Trophoblast cell (in vitro differentiated cells and primary cell): ENCODE measurements around the gene TSPAN1.
"Not testable (repeated sequence)": the region's sequence is repeated elsewhere in the genome, so short reads cannot be mapped to it uniquely, and the experiment has no call there.

Experiments
- DNase-seq, 2 donors: peaks; one replicate each; pipeline ENCODE4 v3.0.0-alpha.2; 2016
- H2AFZ ChIP-seq: 2 replicates; pipeline ENCODE4 v1.6.1; 2013; ENCODE audit warnings: low read length, moderate library complexity, mild to moderate bottlenecking; ENCODE audit not compliant: insufficient read depth, poor library complexity
- H2AK5ac ChIP-seq: 2 replicates; pipeline ENCODE4 v1.6.1; 2013; ENCODE audit warnings: mild to moderate bottlenecking, low read length
- H2BK120ac ChIP-seq: 2 replicates; pipeline ENCODE4 v1.6.1; 2013; ENCODE audit warnings: low read length, mild to moderate bottlenecking, moderate library complexity; ENCODE audit not compliant: insufficient read depth, poor library complexity
- H2BK12ac ChIP-seq: 2 replicates; pipeline ENCODE4 v1.6.1; 2013; ENCODE audit warnings: mild to moderate bottlenecking, low read length, moderate library complexity
- H2BK5ac ChIP-seq: 2 replicates; pipeline ENCODE4 v1.6.1; 2013; ENCODE audit warnings: low read length, low read depth, moderate library complexity, mild to moderate bottlenecking; ENCODE audit not compliant: poor library complexity
- H3K14ac ChIP-seq: 2 replicates; pipeline ENCODE4 v1.6.1; 2013; ENCODE audit warnings: mild to moderate bottlenecking, low read length
- H3K18ac ChIP-seq: 2 replicates; pipeline ENCODE4 v1.6.1; 2013; ENCODE audit warnings: mild to moderate bottlenecking, low read length
- H3K23ac ChIP-seq: 2 replicates; pipeline ENCODE4 v1.6.1; 2013; ENCODE audit warnings: low read length
- H3K27ac ChIP-seq: 2 replicates; pipeline ENCODE4 v1.5.1; 2013; ENCODE audit warnings: low read depth, mild to moderate bottlenecking, inconsistent platforms, low read length, moderate library complexity
- H3K27me3 ChIP-seq: 2 replicates; pipeline ENCODE4 v1.6.1; 2013; ENCODE audit warnings: inconsistent platforms, mild to moderate bottlenecking, low read length, moderate library complexity; ENCODE audit not compliant: insufficient read depth
- H3K36me3 ChIP-seq, 2 experiments: 1 replicate in 1 of 2; 2 replicates in 1 of 2; pipeline ENCODE4 v1.6.1; 2013; ENCODE audit warnings: low read length in 2 of 2, mild to moderate bottlenecking in 2 of 2, moderate library complexity in 1 of 2; ENCODE audit not compliant: insufficient read depth in 2 of 2, control insufficient read depth in 1 of 2
- H3K4ac ChIP-seq: 2 replicates; pipeline ENCODE4 v1.6.1; 2013; ENCODE audit warnings: low read depth, mild to moderate bottlenecking, low read length, moderate library complexity
- H3K4me1 ChIP-seq, 2 experiments: 1 replicate in 1 of 2; 2 replicates in 1 of 2; pipeline ENCODE4 v1.6.1; 2013; ENCODE audit warnings: low read length in 2 of 2, mild to moderate bottlenecking in 2 of 2, moderate library complexity in 1 of 2; ENCODE audit not compliant: insufficient read depth in 2 of 2, control insufficient read depth in 1 of 2
- H3K4me2 ChIP-seq: 2 replicates; pipeline ENCODE4 v1.6.1; 2013; ENCODE audit warnings: inconsistent platforms, mild to moderate bottlenecking, low read length, moderate library complexity
- H3K4me3 ChIP-seq: 2 replicates; pipeline ENCODE4 v1.5.1; 2013; ENCODE audit warnings: mild to moderate bottlenecking, low read depth, low read length, inconsistent platforms
- H3K79me1 ChIP-seq: one replicate; pipeline ENCODE4 v1.6.1; 2013; ENCODE audit warnings: low read length
- H3K79me2 ChIP-seq: 2 replicates; pipeline ENCODE4 v1.6.1; 2013; ENCODE audit warnings: low read length, mild to moderate bottlenecking; ENCODE audit not compliant: control insufficient read depth, insufficient read depth, poor library complexity
- H3K9ac ChIP-seq: 2 replicates; pipeline ENCODE4 v1.6.1; 2013; ENCODE audit warnings: mild to moderate bottlenecking, low read length
- H3K9me3 ChIP-seq: 2 replicates; pipeline ENCODE4 v1.6.1; 2013; ENCODE audit warnings: low read depth, mild to moderate bottlenecking, control low read depth, inconsistent platforms, low read length; ENCODE audit not compliant: insufficient read depth
- H4K12ac ChIP-seq: 2 replicates; pipeline ENCODE4 v1.6.1; 2013; ENCODE audit warnings: low read depth, mild to moderate bottlenecking, low read length, moderate library complexity
- H4K8ac ChIP-seq: 2 replicates; pipeline ENCODE4 v1.6.1; 2013; ENCODE audit warnings: low read depth, mild to moderate bottlenecking, low read length, moderate library complexity
- H4K91ac ChIP-seq: one replicate; pipeline ENCODE4 v1.6.1; 2013; ENCODE audit warnings: low read depth, mild to moderate bottlenecking, low read length, moderate library complexity
- WGBS: extraction: QIAGEN DNeasy Blood & Tissue Kit; methylation state at CpG from one replicate; pipeline ENCODE4 v1.1.7; 2013; ENCODE audit warnings: missing lambda C conversion rate; ENCODE audit not compliant: insufficient read length, insufficient coverage; ENCODE audit errors: extremely low coverage; 5-methylcytosine and 5-hydroxymethylcytosine counted together

Gene TSPAN1

DNA sequence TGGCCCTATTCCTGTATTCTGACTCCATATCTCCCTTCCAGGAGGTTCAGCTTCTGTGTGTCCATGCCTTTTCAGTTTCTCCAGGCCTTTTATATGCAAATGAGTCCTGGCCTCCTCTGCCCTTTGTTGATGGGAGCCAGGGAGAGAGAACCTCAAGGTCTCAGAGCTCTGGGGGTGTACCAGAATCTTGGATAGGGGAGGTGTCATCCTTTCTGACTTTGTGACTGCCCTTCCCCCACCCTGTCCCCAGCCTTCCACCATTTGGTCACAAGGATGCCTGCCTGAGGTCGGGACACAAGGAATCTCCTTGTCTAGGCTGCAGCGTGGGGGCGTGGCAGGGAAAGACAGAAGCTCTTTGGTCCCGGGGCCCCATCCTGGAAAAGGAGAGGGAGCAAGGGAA lies 46.9 kb downstream of the TSPAN1 start:
- H4K8ac ChIP-seq: no peak overlapping the region
- H3K27me3 ChIP-seq: no peaks in the 10 kb centered on the region
- no peaks in the 10 kb centered on the region for H3K4me1 ChIP-seq
- H2BK120ac ChIP-seq: no peak overlapping the region
- WGBS: no CpG with 5 or more reads among the region's 4 CpGs
- no peak overlapping the region for H2AK5ac ChIP-seq
- H3K27ac ChIP-seq: no peak overlapping the region
- H3K18ac ChIP-seq: no peak overlapping the region
- no peak overlapping the region for H4K12ac ChIP-seq
- no peaks in the 10 kb centered on the region for H3K36me3 ChIP-seq
- no peak overlapping the region for H2BK5ac ChIP-seq
- H3K4me2 ChIP-seq: no peak overlapping the region
- H3K14ac ChIP-seq: no peak overlapping the region
- H2BK12ac ChIP-seq: no peak overlapping the region
- no peaks in the 10 kb centered on the region for H3K79me2 ChIP-seq
- no peak overlapping the region for H2AFZ ChIP-seq
- no peak overlapping the region for H3K9ac ChIP-seq
- H3K23ac ChIP-seq: no peak overlapping the region
- no peak for DNase-seq
- H3K4ac ChIP-seq: no peak overlapping the region
- H3K79me1 ChIP-seq: no peaks in the 10 kb centered on the region
- H3K9me3 ChIP-seq: no peaks in the 10 kb centered on the region
- H4K91ac ChIP-seq: no peak overlapping the region
- H3K4me3 ChIP-seq: no peak overlapping the region

DNA sequence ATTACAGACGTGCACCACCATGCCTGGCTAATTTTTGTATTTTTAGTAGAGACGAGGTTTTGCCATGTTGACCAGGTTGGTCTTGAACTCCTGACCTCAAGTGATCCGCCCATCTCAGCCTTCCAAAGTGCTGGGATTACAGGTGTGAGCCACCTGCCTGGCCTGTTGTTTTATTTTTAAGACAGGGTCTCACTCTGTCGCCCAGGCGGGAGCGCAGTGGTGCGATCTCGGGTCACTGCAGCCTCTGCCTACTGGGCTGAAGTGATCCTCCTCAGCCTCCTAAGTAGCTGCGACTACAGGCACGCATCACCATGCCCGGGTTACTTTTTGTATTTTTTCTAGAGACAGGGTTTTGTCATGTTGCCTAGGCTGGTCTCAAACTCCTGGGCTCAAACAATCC lies 48.2 kb downstream of the TSPAN1 start:
- H3K9me3 ChIP-seq, H2BK12ac ChIP-seq, H3K4me1 ChIP-seq, H2AFZ ChIP-seq, H3K4ac ChIP-seq, H3K79me1 ChIP-seq, H4K91ac ChIP-seq, H4K12ac ChIP-seq, H3K36me3 ChIP-seq, H3K27me3 ChIP-seq, H3K18ac ChIP-seq, H2AK5ac ChIP-seq, H3K4me3 ChIP-seq, DNase-seq, H3K79me2 ChIP-seq, H2BK120ac ChIP-seq, H3K4me2 ChIP-seq, H3K23ac ChIP-seq, H2BK5ac ChIP-seq, H3K27ac ChIP-seq, H4K8ac ChIP-seq, H3K14ac ChIP-seq, H3K9ac ChIP-seq: not testable (repeated sequence)
- WGBS: no CpG with 5 or more reads among the region's 11 CpGs

DNA sequence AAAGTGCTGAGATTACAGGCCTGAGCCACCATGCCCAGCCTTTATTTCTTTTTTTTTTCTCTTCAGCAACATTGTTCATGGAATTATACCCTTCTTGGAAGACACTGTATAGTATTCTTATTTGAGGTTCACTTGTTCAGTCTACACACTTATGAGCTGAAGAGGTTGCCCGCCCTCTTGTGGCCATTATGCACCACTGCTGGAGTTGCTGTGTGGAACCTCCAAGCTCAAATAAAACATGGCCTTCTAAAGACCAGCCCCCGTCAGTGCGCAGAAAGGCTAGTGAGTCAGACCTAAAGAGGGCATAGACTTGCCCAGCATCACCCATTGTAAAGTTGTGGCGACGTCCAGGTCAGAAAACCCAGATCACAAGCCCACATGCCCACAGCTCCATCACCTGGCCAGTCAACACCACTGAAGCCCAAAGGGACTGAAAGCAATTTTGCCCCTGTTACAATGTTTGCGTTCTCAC lies 48.6 kb downstream of the TSPAN1 start:
- no peak overlapping the region for H2AK5ac ChIP-seq
- no peaks in the 10 kb centered on the region for H3K27me3 ChIP-seq
- no peak overlapping the region for H2BK120ac ChIP-seq
- no CpG with 5 or more reads among the region's 6 CpGs for WGBS
- H3K79me2 ChIP-seq: no peaks in the 10 kb centered on the region
- no peak overlapping the region for H3K23ac ChIP-seq
- peak; percentile 73 to 92 for DNase-seq
- H3K4me3 ChIP-seq: no peak overlapping the region
- no peak overlapping the region for H3K27ac ChIP-seq
- H3K18ac ChIP-seq: no peak overlapping the region
- no peaks in the 10 kb centered on the region for H3K79me1 ChIP-seq
- H3K36me3 ChIP-seq: no peaks in the 10 kb centered on the region
- no peak overlapping the region for H3K14ac ChIP-seq
- H2BK12ac ChIP-seq: peak overlapping the region; percentile 25
- no peak overlapping the region for H4K8ac ChIP-seq
- H3K9me3 ChIP-seq: no peaks in the 10 kb centered on the region
- H3K4me2 ChIP-seq: no peak overlapping the region
- no peak overlapping the region for H3K4ac ChIP-seq
- no peak overlapping the region for H4K12ac ChIP-seq
- no peak overlapping the region for H4K91ac ChIP-seq
- no peak overlapping the region for H2AFZ ChIP-seq
- H3K9ac ChIP-seq: no peak overlapping the region
- no peak overlapping the region for H2BK5ac ChIP-seq
- no peaks in the 10 kb centered on the region for H3K4me1 ChIP-seq

DNA sequence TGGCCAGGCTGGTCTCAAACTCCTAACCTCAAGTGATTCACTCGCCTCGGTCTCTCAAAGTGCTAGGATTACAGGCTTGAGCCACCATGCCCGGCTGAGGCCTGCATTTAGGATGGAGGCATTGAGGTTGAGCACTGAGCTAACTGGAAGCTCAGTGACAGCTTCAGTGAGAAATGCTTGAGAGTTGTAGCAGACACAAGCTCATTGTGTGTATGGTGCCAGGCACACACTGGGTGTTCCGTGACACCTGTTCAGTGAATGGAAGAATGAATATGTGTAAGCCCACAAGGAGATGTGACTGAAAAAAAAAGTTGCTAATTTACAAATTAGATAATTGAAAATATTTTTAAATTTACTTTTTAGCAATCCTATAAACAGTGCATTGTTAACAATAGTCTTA lies 50.1 kb downstream of the TSPAN1 start:
- no peaks in the 10 kb centered on the region for H3K79me1 ChIP-seq
- H4K12ac ChIP-seq: no peak overlapping the region
- WGBS: no CpG with 5 or more reads among the region's 4 CpGs
- H3K4ac ChIP-seq: no peak overlapping the region
- no peak overlapping the region for H2AFZ ChIP-seq
- H3K18ac ChIP-seq: no peak overlapping the region
- DNase-seq: no peak
- H2BK120ac ChIP-seq: no peak overlapping the region
- H4K8ac ChIP-seq: no peak overlapping the region
- H3K9ac ChIP-seq: no peak overlapping the region
- no peak overlapping the region for H3K14ac ChIP-seq
- H3K27ac ChIP-seq: no peak overlapping the region
- no peak overlapping the region for H2BK5ac ChIP-seq
- no peak overlapping the region for H2AK5ac ChIP-seq
- no peaks in the 10 kb centered on the region for H3K79me2 ChIP-seq
- no peak overlapping the region for H3K4me3 ChIP-seq
- H3K23ac ChIP-seq: no peak overlapping the region
- H3K4me2 ChIP-seq: no peak overlapping the region
- no peaks in the 10 kb centered on the region for H3K4me1 ChIP-seq
- no peaks in the 10 kb centered on the region for H3K9me3 ChIP-seq
- H4K91ac ChIP-seq: no peak overlapping the region
- H3K36me3 ChIP-seq: no peaks in the 10 kb centered on the region
- H2BK12ac ChIP-seq: no peak overlapping the region
- no peaks in the 10 kb centered on the region for H3K27me3 ChIP-seq
